Ovary (tissue), 9 donors: Measurements from ENCODE around the gene DAAM1. TPM values are rescaled to one million over a fixed set of nuclear protein-coding genes. Genes with fewer than 3 reads are reported as not detected.
A peak's percentile ranks its signal among the peaks of the same experiment; 100 is the strongest.

Source experiments
- DNase-seq, 5 donors: peaks; one replicate each; pipeline ENCODE4 v3.0.0-alpha.2; 2019 to 2020
- H3K27ac ChIP-seq, 2 donors: fragments of 200-600 bp; one replicate each; pipeline versions ENCODE4 v1.5.1 to v1.8.0; 2019 to 2022
- H3K27me3 ChIP-seq: fragments of 200-600 bp; one replicate; pipeline ENCODE4 v1.8.0; 2022
- H3K36me3 ChIP-seq: fragments of 200-600 bp; sonication (generic); one replicate; pipeline ENCODE4 v1.5.1; 2019
- H3K4me1 ChIP-seq: one replicate; pipeline ENCODE4 v1.8.1; 2013; ENCODE audit warnings: mild to moderate bottlenecking, moderate library complexity; ENCODE audit not compliant: insufficient read depth
- H3K4me3 ChIP-seq: fragments of 200-600 bp; sonication (generic); one replicate; pipeline ENCODE4 v1.5.1; 2017
- H3K9me3 ChIP-seq, 2 donors: fragments of 200-600 bp in 1 of 2; sonication (generic) in 1 of 2; one replicate each; pipeline versions ENCODE4 v1.5.1 to v1.8.1; 2013 to 2019; ENCODE audit warnings: mild to moderate bottlenecking in 1 of 2, moderate library complexity in 1 of 2
- CTCF ChIP-seq, 3 donors: fragments of 450-650 bp in 2 of 3; fragments of 200-600 bp in 1 of 3; IDR thresholded peaks; one replicate each; pipeline versions ENCODE4 v1.5.1 to v1.8.0; 2016 to 2022; ENCODE audit warnings: antibody characterized with exemption in 3 of 3, mild to moderate bottlenecking in 1 of 3
- EP300 ChIP-seq: sonication (generic); formaldehyde crosslinking; IDR thresholded peaks from one replicate; pipeline ENCODE4 v1.6.1; 2017; ENCODE audit warnings: antibody characterized with exemption
- POLR2A ChIP-seq: fragments of 450-650 bp; IDR thresholded peaks from one replicate; pipeline ENCODE4 v1.6.1; 2017; ENCODE audit warnings: antibody characterized with exemption, mild to moderate bottlenecking, moderate library complexity
- WGBS, 3 donors: extraction: QIAGEN DNeasy Blood & Tissue Kit in 1 of 3; methylation state at CpG; one replicate each; pipeline versions ENCODE4 v1.1.5 to v1.1.7; 2013 to 2017; 5-methylcytosine and 5-hydroxymethylcytosine counted together
- intact Hi-C, 4 donors: fragments of 100-400 bp; cut with DNase I; formaldehyde crosslinking; loops; one replicate each; pipeline versions ENCODE4 v1.11.0 to v1.15.1; 2022 to 2023
- polyA plus RNA-seq, 2 donors: library from polyadenylated mRNA; stranded (reverse); fragments of 200-250 nt in 1 of 2; fragments of 350-450 nt in 1 of 2; fragmentation: Illumina TruSeq in 1 of 2; extraction: RNeasy Lipid Tissue Mini Kit (QIAGEN cat#74804) in 1 of 2; gene quantifications; one replicate each; pipeline ENCODE4 v1.2.3, GENCODE V29; 2013 to 2014
- total RNA-seq, 7 donors: library from RNA; depleted of rRNA in 2 of 7; stranded (reverse); fragments of >200 nt in 2 of 7; fragmentation: NEBNext Ultra II Directional in 3 of 7; extraction: Animal tissue kit (Norgen Biotek cat#: 25700) in 3 of 7; gene quantifications; one replicate each; pipeline versions ENCODE4 v1.1.0 to v1.2.4, GENCODE V29; 2016 to 2023
- donor health status: DM: no; HTN: no; CAD: no; lungs with moderate emphysema.
- donor health status: DM: no; HTN: no; CAD: no.
- donor health status: Bipolar disorder and iron deficiency.
- donor health status: DM: yes; HTN: yes; CAD: no.
- donor health status: DM: no; HTN: no; CAD: no.
- donor health status: DM: yes; HTN: yes; CAD: no.

Gene DAAM1
- total and polyA plus RNA-seq, 9 donors = 19.0 to 83.3 (median 35.3) TPM

- Histone ChIP-seq H3K27me3 (no peaks in the 10 kb centered on the region), H3K9me3 (no peaks in the 10 kb centered on the region), H3K4me3 (no peak overlapping the region), H3K4me1 (no peaks in the 10 kb centered on the region), H3K27ac (no peak overlapping the region), H3K36me3 (no peaks in the 10 kb centered on the region)
- intact Hi-C loops = no loop called here
- WGBS, 3 donors = 83 to 88% (median 88%) methylated on average over 4 of the region's 4 CpGs
- no peak for TF ChIP-seq EP300
- no peak for TF ChIP-seq CTCF (IDR thresholded peaks at IDR 0.05)
- no peak for TF ChIP-seq POLR2A
- DNase-seq = no peak
Measured at GRCh38 chr14:59394268-59394667, 205.8 kb downstream of the DAAM1 start.

GRCh38 chr14:59395672-59396071 lies 207.2 kb downstream of the DAAM1 start:
- Histone ChIP-seq H3K36me3 (no peaks in the 10 kb centered on the region), H3K4me3 (no peak overlapping the region), H3K9me3 (no peaks in the 10 kb centered on the region), H3K27ac (no peak overlapping the region), H3K27me3 (no peaks in the 10 kb centered on the region), H3K4me1 (no peaks in the 10 kb centered on the region)
- TF ChIP-seq CTCF (IDR thresholded peaks at IDR 0.05) (no peak), POLR2A (no peak), EP300 (no peak)
- DNase-seq = no peak
- intact Hi-C loops = no loop called here
- WGBS, 3 donors = 70 to 81% (median 79%) methylated on average over 3 of the region's 3 CpGs

- TF ChIP-seq POLR2A = no peak
- TF ChIP-seq EP300 = no peak
- no peak for TF ChIP-seq CTCF (IDR thresholded peaks at IDR 0.05)
- Histone ChIP-seq H3K9me3 (no peaks in the 10 kb centered on the region), H3K4me1 (no peaks in the 10 kb centered on the region), H3K36me3 (no peaks in the 10 kb centered on the region), H3K4me3 (no peak overlapping the region), H3K27me3 (no peaks in the 10 kb centered on the region), H3K27ac (no peak overlapping the region)
- no peak for DNase-seq
- 77 to 88% (median 85%) methylated on average over 1 of the region's 1 CpG for WGBS, 3 donors
- intact Hi-C loops = no loop called here
Measured at GRCh38 chr14:59398841-59399240, 210.4 kb downstream of the DAAM1 start.

GRCh38 chr14:59406454-59407245 lies 218.2 kb downstream of the DAAM1 start:
- H3K27me3 ChIP-seq = no peaks in the 10 kb centered on the region
- no peaks in the 10 kb centered on the region for H3K9me3 ChIP-seq
- H3K27ac ChIP-seq = peak overlapping the region in 1 of 2 donors; percentile 41
- no peaks in the 10 kb centered on the region for H3K36me3 ChIP-seq
- H3K4me3 ChIP-seq = no peak overlapping the region
- intact Hi-C loops = no loop called here
- no peak for TF ChIP-seq EP300
- TF ChIP-seq CTCF (IDR thresholded peaks at IDR 0.05) = no peak
- peak in 2 of 5 donors; percentile 28 for DNase-seq
- peaks cover 5% of the 10 kb centered on the region for H3K4me1 ChIP-seq
- WGBS, 3 donors = 1 to 8% (median 7%) methylated on average over 6 of the region's 6 CpGs
